K562 (cell line): Measurements from ENCODE around the gene TMC4. TPM values are rescaled to one million over a fixed set of nuclear protein-coding genes. Genes with fewer than 3 reads are reported as not detected.

ENCODE experiments used
- ARID2 ChIP-seq: fragments of 450-650 bp; IDR thresholded peaks from 2 replicates; pipeline ENCODE4 v1.6.1; 2017; ENCODE audit warnings: antibody characterized with exemption, mild to moderate bottlenecking
- CBFB ChIP-seq: sonication (generic); formaldehyde crosslinking; IDR thresholded peaks from 2 replicates; pipeline ENCODE4 v1.4.0; 2020; ENCODE audit warnings: mild to moderate bottlenecking, missing genetic modification reagents
- CBX1 ChIP-seq: sonication (generic); IDR thresholded peaks from 2 replicates; pipeline ENCODE4 v1.6.1; 2016; ENCODE audit warnings: antibody characterized with exemption, low read depth, mild to moderate bottlenecking
- ETV6 ChIP-seq, 3 experiments: fragments of 150-350 bp in 1 of 3; sonication (generic) in 1 of 3; formaldehyde crosslinking in 1 of 3; IDR thresholded peaks; 2 replicates each; pipeline versions ENCODE4 v1.6.1 to v1.8.0; 2014 to 2022; ENCODE audit warnings: borderline replicate concordance in 2 of 3, low read depth in 2 of 3, antibody characterized with exemption in 1 of 3, low read length in 1 of 3, mild to moderate bottlenecking in 1 of 3, missing genetic modification reagents in 1 of 3
- EWSR1 ChIP-seq: fragments of 450-650 bp; IDR thresholded peaks from 2 replicates; pipeline ENCODE4 v1.6.1; 2018; ENCODE audit warnings: borderline replicate concordance, mild to moderate bottlenecking, low read depth, moderate library complexity; ENCODE audit not compliant: partially characterized antibody
- MTF1 ChIP-seq: fragments of 250-450 bp; sonication (Bioruptor Pico); IDR thresholded peaks from 2 replicates; pipeline ENCODE4 v1.9.0; 2021; ENCODE audit warnings: moderate library complexity, mild to moderate bottlenecking, inconsistent platforms, borderline replicate concordance
- PHF20 ChIP-seq: fragments of 450-650 bp; IDR thresholded peaks from 2 replicates; pipeline ENCODE4 v1.6.1; 2018; ENCODE audit not compliant: partially characterized antibody
- POLR2G ChIP-seq: fragments of 200-400 bp; formaldehyde crosslinking; IDR thresholded peaks from 2 replicates; pipeline ENCODE4 v1.6.1; 2017; ENCODE audit warnings: low read depth, mild to moderate bottlenecking, antibody characterized with exemption, low read length, moderate library complexity
- SAP30 ChIP-seq: fragments of 200-600 bp; sonication (generic); IDR thresholded peaks from 2 replicates; pipeline ENCODE4 v1.6.1; 2012; ENCODE audit warnings: borderline replicate concordance, low read depth, mild to moderate bottlenecking, moderate library complexity, low read length, control low read depth, inconsistent platforms; ENCODE audit not compliant: insufficient read depth, poor library complexity, severe bottlenecking
- SP2 ChIP-seq: IDR thresholded peaks from 2 replicates; pipeline ENCODE4 v1.6.1; 2011; ENCODE audit warnings: mild to moderate bottlenecking, low read depth, low read length, moderate library complexity; ENCODE audit not compliant: poor library complexity, severe bottlenecking; ENCODE audit errors: extremely low read depth
- TRIM28 ChIP-seq: fragments of 450-650 bp; IDR thresholded peaks from 2 replicates; pipeline ENCODE4 v1.6.1; 2017
- U2AF1 ChIP-seq: fragments of 200-400 bp; formaldehyde crosslinking; optimal IDR thresholded peaks from 2 replicates; pipeline ENCODE3; 2017; ENCODE audit warnings: mild to moderate bottlenecking, low read depth, low read length, moderate library complexity
- ZFP91 ChIP-seq: sonication (generic); formaldehyde crosslinking; IDR thresholded peaks from 2 replicates; pipeline ENCODE4 v1.8.0; 2022; ENCODE audit warnings: mild to moderate bottlenecking, missing genetic modification reagents
- ZNF175 ChIP-seq: fragments of 200-800 bp; sonication (Bioruptor generic); IDR thresholded peaks from 2 replicates; pipeline ENCODE4 v1.6.1; 2016; ENCODE audit warnings: low read depth, mild to moderate bottlenecking, missing genetic modification characterization, missing compliant biosample characterization
- polyA plus RNA-seq, 8 experiments: library from polyadenylated mRNA; depleted of rRNA in 4 of 8; stranded (reverse) in 5 of 8; unstranded in 3 of 8; fragments of >200 nt; fragmentation: Nextera tagmentation in 2 of 8; fragmentation: Illumina TruSeq in 1 of 8; extraction: Ambion mirVana in 2 of 8; extraction: Trizol in 1 of 8; gene quantifications; 2 replicates each; pipeline versions ENCODE4 v1.2.1 to v1.2.3, GENCODE V29; 2011 to 2014; ENCODE audit warnings: inconsistent platforms in 1 of 8, missing spikeins in 1 of 8
- total RNA-seq, 7 experiments: library from RNA; depleted of rRNA in 6 of 7; stranded (reverse); fragments of >200 nt in 6 of 7; fragmentation: Illumina TruSeq in 2 of 7; extraction: Trizol in 2 of 7; gene quantifications; 2 replicates each; pipeline versions ENCODE4 v1.2.1 to v1.2.3, GENCODE V29; 2011 to 2021; ENCODE audit warnings: low replicate concordance in 1 of 7
- TF ChIP-seq, protein P1 (sequence below): fragments of 250-450 bp; sonication (Bioruptor Pico); IDR thresholded peaks from 2 replicates; pipeline ENCODE4 v1.6.1; 2021; ENCODE audit warnings: mild to moderate bottlenecking
- TF ChIP-seq, protein P2 (sequence below): fragments of 450-650 bp; IDR thresholded peaks from 2 replicates; pipeline ENCODE4 v1.6.1; 2016; ENCODE audit warnings: low read depth

The TMC4 gene
- total and polyA plus RNA-seq, 9 of the 15 experiments (the other 6 are each of a cell fraction or from before 2014, with no cell fraction given), result 0.12 to 0.79 (median 0.36) TPM; not detected in 2

- TF ChIP-seq ETV6 (IDR thresholded peaks at IDR 0.05; ENCODE audit: borderline replicate concordance in 1 of 2, low read depth in 2 of 2, low read length in 1 of 2), result no peak
- TF ChIP-seq ETV6 (CRISPR knock-in tag; IDR thresholded peaks at IDR 0.05; ENCODE audit: borderline replicate concordance), result no peak
- TF ChIP-seq SP2, result no peak
- TF ChIP-seq CBX1, result 0 out of 2 replicates have a peak, but pooled peaks have one; percentile 16
- TF ChIP-seq SAP30, result no peak
- peak; percentile 71; the same call in 1 of the 2 replicates for TF ChIP-seq CBFB (CRISPR knock-in tag)
- TF ChIP-seq MTF1 (CRISPR knock-in tag), result no peak
- TF ChIP-seq, protein P1, sequence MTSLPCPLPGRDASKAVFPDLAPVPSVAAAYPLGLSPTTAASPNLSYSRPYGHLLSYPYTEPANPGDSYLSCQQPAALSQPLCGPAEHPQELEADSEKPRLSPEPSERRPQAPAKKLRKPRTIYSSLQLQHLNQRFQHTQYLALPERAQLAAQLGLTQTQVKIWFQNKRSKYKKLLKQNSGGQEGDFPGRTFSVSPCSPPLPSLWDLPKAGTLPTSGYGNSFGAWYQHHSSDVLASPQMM (CRISPR knock-in tag), result no peak
- TF ChIP-seq TRIM28, result no peak
- TF ChIP-seq, protein P2, sequence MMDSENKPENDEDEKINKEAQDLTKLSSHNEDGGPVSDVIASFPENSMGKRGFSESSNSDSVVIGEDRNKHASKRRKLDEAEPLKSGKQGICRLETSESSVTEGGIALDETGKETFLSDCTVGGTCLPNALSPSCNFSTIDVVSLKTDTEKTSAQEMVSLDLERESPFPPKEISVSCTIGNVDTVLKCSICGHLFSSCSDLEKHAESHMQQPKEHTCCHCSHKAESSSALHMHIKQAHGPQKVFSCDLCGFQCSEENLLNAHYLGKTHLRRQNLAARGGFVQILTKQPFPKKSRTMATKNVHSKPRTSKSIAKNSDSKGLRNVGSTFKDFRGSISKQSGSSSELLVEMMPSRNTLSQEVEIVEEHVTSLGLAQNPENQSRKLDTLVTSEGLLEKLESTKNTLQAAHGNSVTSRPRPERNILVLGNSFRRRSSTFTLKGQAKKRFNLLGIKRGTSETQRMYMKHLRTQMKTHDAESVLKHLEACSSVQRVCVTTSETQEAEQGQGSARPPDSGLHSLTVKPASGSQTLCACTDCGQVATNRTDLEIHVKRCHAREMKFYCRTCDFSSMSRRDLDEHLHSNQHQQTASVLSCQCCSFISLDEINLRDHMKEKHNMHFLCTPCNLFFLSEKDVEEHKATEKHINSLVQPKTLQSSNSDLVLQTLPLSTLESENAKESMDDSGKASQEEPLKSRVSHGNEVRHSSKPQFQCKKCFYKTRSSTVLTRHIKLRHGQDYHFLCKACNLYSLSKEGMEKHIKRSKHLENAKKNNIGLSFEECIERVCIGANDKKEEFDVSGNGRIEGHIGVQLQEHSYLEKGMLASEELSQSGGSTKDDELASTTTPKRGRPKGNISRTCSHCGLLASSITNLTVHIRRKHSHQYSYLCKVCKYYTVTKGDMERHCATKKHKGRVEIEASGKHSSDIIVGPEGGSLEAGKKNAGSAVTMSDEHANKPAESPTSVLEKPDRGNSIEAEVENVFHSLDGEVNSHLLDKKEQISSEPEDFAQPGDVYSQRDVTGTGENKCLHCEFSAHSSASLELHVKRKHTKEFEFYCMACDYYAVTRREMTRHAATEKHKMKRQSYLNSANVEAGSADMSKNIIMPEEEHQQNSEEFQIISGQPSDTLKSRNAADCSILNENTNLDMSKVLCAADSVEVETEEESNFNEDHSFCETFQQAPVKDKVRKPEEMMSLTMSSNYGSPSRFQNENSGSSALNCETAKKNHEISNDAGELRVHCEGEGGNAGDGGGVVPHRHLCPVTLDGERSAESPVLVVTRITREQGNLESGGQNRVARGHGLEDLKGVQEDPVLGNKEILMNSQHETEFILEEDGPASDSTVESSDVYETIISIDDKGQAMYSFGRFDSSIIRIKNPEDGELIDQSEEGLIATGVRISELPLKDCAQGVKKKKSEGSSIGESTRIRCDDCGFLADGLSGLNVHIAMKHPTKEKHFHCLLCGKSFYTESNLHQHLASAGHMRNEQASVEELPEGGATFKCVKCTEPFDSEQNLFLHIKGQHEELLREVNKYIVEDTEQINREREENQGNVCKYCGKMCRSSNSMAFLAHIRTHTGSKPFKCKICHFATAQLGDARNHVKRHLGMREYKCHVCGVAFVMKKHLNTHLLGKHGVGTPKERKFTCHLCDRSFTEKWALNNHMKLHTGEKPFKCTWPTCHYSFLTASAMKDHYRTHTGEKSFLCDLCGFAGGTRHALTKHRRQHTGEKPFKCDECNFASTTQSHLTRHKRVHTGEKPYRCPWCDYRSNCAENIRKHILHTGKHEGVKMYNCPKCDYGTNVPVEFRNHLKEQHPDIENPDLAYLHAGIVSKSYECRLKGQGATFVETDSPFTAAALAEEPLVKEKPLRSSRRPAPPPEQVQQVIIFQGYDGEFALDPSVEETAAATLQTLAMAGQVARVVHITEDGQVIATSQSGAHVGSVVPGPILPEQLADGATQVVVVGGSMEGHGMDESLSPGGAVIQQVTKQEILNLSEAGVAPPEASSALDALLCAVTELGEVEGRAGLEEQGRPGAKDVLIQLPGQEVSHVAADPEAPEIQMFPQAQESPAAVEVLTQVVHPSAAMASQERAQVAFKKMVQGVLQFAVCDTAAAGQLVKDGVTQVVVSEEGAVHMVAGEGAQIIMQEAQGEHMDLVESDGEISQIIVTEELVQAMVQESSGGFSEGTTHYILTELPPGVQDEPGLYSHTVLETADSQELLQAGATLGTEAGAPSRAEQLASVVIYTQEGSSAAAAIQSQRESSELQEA, result no peak
- no peak for TF ChIP-seq ARID2
- no peak for TF ChIP-seq EWSR1
- 0 out of 2 replicates have a peak, but pooled peaks have one; percentile 33 for TF ChIP-seq ZFP91 (CRISPR knock-in tag)
- TF ChIP-seq U2AF1, result peak; percentile 67
- TF ChIP-seq PHF20, result peak; percentile 47
- TF ChIP-seq ZNF175 (CRISPR knock-in tag), result 0 out of 2 replicates have a peak, but pooled peaks have one; percentile 41
- TF ChIP-seq POLR2G, result peak; percentile 73
Measured at GRCh38 chr19:54191011-54191810, 18.3 kb upstream of the TMC4 start, which contains the start of gene TSEN34 (continued).
